AG04449 (cell line): ENCODE results near the gene PSD.
A peak's percentile ranks its signal among the peaks of the same experiment; 100 is the strongest.

Experiments used
- CTCF ChIA-PET: fragments of 350-600 bp; formaldehyde crosslinking; extraction: SDS; loops from one replicate; lab custom pipeline; 2021; ENCODE audit warnings: antibody characterized with exemption; lab: Yijun Ruan, JAX
- POLR2A ChIA-PET: fragments of 400-600, 350-600 bp; formaldehyde crosslinking; extraction: SDS; loops from one replicate; lab custom pipeline; 2020; ENCODE audit warnings: antibody characterized with exemption, inconsistent platforms; lab: Yijun Ruan, JAX
- DNase-seq: peaks from one replicate; pipeline ENCODE4 v3.0.0-alpha.2; 2010; ENCODE audit warnings: low read depth, low spot score
- H3K4me3 ChIP-seq: 2 replicates; pipeline ENCODE4 v1.5.1; 2011; ENCODE audit warnings: low read depth, mild to moderate bottlenecking, control low read depth, low read length
- CTCF ChIP-seq: IDR thresholded peaks from one replicate; pipeline ENCODE4 v1.5.1; 2011; ENCODE audit warnings: mild to moderate bottlenecking, moderate library complexity, low read length, control low read depth, inconsistent platforms; ENCODE audit not compliant: insufficient read depth; ENCODE audit errors: missing control alignments

Gene PSD

GRCh38 chr10:102409604-102410428, 8.8 kb downstream of the PSD start:
- ChIA-PET POLR2A (no interaction called here), CTCF (interaction anchor here (0.6 to 10.3 kb wide), 5 partner anchors 12 to 191 kb away, joined by 3 to 161 read pairs (median 8); partner anchors contain the start of genes FBXL15 and NFKB2)
- no peak for DNase-seq
- TF ChIP-seq CTCF = no peak
- peak overlapping the region; percentile 46 for H3K4me3 ChIP-seq

GRCh38 chr10:102408728-102409603, 9.6 kb downstream of the PSD start:
- ChIA-PET CTCF (interaction anchor here (2.8 to 10.3 kb wide), 3 partner anchors 11 to 178 kb away, joined by 8 to 161 read pairs (median 33); partner anchors contain the start of genes FBXL15 and NFKB2), POLR2A (no interaction called here)
- peak overlapping the region; percentile 52 for H3K4me3 ChIP-seq
- no peak for TF ChIP-seq CTCF
- DNase-seq = no peak

- no peak for TF ChIP-seq CTCF
- ChIA-PET POLR2A (interaction anchor here (0.7 kb wide), 1 partner anchor 24 kb away, joined by 4 read pairs; the partner anchor contains the start of gene CUEDC2), CTCF (interaction anchor here (1.5 to 16.2 kb wide), 3 partner anchors 9 to 239 kb away, joined by 6 to 407 read pairs (median 8); partner anchors contain the start of gene ELOVL3)
- H3K4me3 ChIP-seq = peak overlapping the region; percentile 52
- DNase-seq = no peak
Observed at GRCh38 chr10:102408131-102408727, 10.4 kb downstream of the PSD start.

GRCh38 chr10:102407425-102408130, 11.0 kb downstream of the PSD start:
- ChIA-PET POLR2A (interaction anchor here (0.7 kb wide), 1 partner anchor 25 kb away, joined by 4 read pairs; the partner anchor contains the start of gene CUEDC2), CTCF (interaction anchor here (1.5 to 16.2 kb wide), 4 partner anchors 8 to 238 kb away, joined by 6 to 407 read pairs (median 8); partner anchors contain the start of gene ELOVL3)
- no peak for DNase-seq
- TF ChIP-seq CTCF = no peak
- no peak overlapping the region for H3K4me3 ChIP-seq

- ChIA-PET CTCF (interaction anchor here (2.3 to 16.2 kb wide), 4 partner anchors 9 to 238 kb away, joined by 8 to 407 read pairs (median 8); partner anchors contain the start of gene ELOVL3), POLR2A (interaction anchor here (0.7 to 1.1 kb wide), 2 partner anchors 14 to 250 kb away, joined by 3 to 4 read pairs; partner anchors contain the start of gene FBXL15)
- H3K4me3 ChIP-seq = no peak overlapping the region
- TF ChIP-seq CTCF = no peak
- DNase-seq = no peak
Observed at GRCh38 chr10:102406815-102407214, 11.8 kb downstream of the PSD start.
